ENCODE measurements around the gene NME4.
"Not testable (repeated sequence)": the region's sequence is repeated elsewhere in the genome, so short reads cannot be mapped to it uniquely, and the experiment has no call there.

The NME4 gene

DNA sequence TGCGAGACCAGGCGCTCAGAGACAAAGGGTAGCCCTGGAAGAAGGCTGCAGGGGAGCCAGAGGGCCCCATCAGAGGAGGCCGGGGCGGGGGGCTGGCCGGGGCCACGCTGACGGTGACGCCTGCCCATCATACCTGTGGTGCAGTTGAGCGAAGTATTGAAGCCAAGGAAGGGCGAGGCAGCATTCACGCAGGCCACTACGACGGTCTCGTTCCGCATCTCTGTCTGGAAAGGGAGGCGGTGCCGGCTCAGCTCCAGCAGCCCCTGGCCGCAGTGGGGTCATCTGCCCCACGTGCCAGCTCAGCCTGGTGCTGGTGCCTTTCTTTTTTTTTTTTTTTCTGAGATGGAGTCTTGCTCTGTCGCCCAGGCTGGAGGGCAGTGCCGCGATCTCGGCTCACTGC is 21.8 kb upstream of the NME4 start:
- Histone ChIP-seq H3K27ac (no peak overlapping the region), H3K4me3 (no peak overlapping the region)

- H3K27ac ChIP-seq = no peak overlapping the region
Measured at GRCh38 chr16:375927-376816, 20.8 kb upstream of the NME4 start.

DNA sequence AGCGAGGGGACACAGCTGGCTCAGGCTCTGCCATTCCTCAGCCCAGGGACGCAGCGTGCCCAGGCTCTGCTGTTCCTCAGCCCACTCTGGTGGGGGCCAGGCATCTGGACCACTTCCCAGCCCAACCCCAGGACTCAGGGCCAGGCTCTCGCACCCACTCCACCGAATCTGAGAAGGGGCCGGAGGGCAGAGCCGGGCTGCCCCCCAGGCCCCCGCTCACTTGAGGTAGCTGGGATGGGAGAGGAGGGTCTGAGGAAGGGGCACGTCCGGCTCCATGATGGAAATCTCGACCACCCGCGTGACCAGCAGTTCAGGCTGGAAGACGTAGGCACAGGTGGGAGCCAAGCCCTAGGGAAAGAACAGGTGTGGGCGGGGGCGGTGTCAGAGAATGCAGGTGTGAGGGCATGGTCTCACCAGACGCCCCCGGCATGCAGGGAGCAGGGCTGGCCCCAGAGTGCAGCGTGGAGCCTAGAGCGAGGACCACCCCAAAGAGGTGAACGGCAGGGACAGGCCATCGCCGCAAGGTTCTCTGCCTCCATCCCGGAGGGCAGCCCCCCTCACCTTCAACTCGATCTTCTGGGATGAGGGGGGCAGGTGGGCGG is 20.1 kb upstream of the NME4 start:
- no peak overlapping the region for H3K27ac ChIP-seq
- H3K4me3 ChIP-seq = no peak overlapping the region

More at GRCh38 chr16:375927-376816, 20.8 kb upstream of the NME4 start:
- no peak overlapping the region for H3K4me3 ChIP-seq

- no peak overlapping the region for H3K27ac ChIP-seq
- H3K4me3 ChIP-seq = no peak overlapping the region
Measured at GRCh38 chr16:377419-377951, 19.5 kb upstream of the NME4 start.

DNA sequence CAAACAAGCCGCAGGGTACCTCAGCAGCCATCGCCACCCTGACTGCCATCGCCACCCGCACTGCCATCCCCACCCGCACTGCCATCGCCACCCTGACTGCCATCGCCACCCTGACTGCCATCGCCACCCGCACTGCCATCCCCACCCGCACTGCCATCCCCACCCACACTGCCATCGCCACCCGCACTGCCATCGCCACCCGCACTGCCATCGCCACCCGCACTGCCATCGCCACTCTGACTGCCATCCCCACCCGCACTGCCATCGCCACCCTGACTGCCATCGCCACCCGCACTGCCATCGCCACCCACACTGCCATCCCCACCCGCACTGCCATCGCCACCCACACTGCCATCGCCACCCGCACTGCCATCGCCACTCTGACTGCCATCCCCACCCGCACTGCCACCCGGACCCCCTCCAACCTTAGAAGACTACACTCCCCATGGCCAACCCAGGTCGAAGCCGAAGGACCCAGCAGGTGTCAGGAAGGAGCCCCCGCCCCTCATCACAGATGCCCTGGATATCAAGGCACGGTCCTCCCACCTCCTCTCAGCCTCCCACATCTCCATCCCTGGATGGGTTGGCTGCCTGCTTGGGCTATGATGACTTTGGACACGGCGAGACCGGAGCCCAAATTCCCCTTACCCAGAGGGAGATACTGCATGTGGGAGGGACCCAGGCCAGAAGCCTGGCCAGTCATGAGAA is 18.7 kb upstream of the NME4 start:
- H3K27ac ChIP-seq, H3K4me3 ChIP-seq: not testable (repeated sequence)

GRCh38 chr16:378821-379182 is 18.2 kb upstream of the NME4 start:
- Histone ChIP-seq H3K4me3 (no peak overlapping the region), H3K27ac (no peak overlapping the region)

DNA sequence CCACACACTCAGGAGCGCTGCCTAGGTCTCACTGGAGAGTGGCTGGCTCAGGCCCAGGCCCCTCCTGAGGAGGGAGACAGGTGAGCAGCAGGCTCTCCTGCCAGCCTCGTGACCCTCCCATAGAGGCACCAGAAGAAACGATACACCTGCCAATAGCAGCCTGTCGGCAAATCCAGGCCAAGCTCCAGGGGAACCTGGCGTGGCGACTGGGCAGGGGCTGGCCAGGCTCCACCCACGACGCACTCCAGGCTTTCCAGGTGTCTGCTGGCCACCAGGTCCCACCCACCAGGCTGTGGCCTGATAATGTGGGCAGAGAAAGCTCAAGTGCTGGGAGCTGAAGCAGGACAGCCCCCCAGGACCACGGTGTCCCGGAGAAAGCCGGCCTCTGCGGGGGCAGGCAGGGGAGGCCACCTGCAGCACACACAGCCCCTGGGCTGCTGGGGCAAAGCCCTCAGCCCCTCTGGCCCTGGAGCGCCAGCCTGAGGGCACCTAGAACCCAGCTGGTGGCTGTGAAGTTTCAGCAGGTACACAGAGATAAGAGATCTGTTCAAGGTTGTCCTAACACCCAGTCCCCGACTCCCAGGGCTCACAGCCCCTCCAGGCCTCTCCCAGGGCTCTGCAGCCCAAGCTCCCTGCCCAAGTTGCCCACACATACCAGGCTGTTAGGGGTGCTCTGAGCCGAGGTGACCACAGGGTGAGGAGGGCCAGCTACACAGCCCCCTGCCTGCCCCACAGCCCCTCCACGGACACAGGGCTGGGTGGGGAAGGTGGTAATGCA is 17.6 kb upstream of the NME4 start:
- no peak overlapping the region for H3K4me3 ChIP-seq
- peak overlapping the region in 4 of 21 experiments; percentile 12 to 44 (median 18) for H3K27ac ChIP-seq

GRCh38 chr16:379961-380761 is 16.8 kb upstream of the NME4 start:
- peak overlapping the region in 9 of 21 experiments; percentile 12 to 91 (median 85) for H3K27ac ChIP-seq
- peak overlapping the region in 4 of 7 experiments; percentile 64 to 90 (median 82) for H3K4me3 ChIP-seq

- Histone ChIP-seq H3K4me3 (peak overlapping the region; percentile 51 to 90 (median 73)), H3K27ac (peak overlapping the region in 17 of 21 experiments; percentile 60 to 91 (median 77))
Measured at GRCh38 chr16:380762-381011, 16.3 kb upstream of the NME4 start.

DNA sequence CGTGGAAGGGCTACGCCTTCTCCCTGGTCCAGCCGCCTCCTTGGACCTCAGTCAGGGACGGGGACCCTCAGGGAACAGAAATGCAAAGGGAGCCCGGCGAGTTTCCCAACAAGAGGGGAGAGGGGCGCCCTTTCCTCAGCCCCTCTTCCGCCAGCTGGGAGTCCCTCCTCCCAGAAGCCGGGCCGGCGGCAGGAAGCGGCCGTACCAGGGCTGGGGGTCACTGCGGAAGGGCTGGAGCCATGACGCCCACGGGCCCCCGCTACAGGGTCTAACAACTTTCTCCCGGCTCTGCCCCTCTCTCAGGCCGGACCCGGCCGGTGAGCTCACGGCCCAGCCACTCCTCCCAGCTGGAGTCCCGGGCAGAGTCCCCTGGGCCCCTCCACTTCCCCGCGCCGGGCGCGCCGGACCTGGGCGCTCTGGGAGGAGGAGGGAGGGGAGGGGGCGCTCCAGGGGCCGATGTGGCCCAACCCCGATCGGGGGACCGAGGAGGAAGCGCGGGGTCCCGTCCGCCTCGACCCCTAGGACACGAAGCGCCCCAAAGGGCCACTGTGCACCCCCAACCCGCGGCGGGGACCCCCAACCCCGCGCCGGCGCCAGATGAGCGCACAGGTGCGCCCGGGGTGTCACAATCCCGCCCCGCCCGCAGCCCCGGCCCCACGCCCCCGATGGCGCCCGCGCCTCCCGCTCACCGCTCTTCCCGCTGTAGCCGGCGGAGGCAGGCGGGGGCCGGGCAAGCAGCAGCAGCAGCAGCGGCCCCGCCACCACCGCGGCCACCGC is 15.8 kb upstream of the NME4 start:
- peak overlapping the region in 20 of 21 experiments; percentile 12 to 91 (median 76) for H3K27ac ChIP-seq
- peak overlapping the region; percentile 51 to 90 (median 73) for H3K4me3 ChIP-seq

- peak within 1 kb of the TSS in 20 of 21 experiments; percentile 47 to 93 (median 84) for H3K27ac ChIP-seq
- H3K4me3 ChIP-seq = peak within 1 kb of the TSS; percentile 59 to 93 (median 84)
Measured at GRCh38 chr16:381789-382717, 14.9 kb upstream of the NME4 start, which contains the start of gene PGAP6. TSS of gene PGAP6 (minus strand) at chr16:381978. CDS start at chr16:381821, 157 bp downstream.

DNA sequence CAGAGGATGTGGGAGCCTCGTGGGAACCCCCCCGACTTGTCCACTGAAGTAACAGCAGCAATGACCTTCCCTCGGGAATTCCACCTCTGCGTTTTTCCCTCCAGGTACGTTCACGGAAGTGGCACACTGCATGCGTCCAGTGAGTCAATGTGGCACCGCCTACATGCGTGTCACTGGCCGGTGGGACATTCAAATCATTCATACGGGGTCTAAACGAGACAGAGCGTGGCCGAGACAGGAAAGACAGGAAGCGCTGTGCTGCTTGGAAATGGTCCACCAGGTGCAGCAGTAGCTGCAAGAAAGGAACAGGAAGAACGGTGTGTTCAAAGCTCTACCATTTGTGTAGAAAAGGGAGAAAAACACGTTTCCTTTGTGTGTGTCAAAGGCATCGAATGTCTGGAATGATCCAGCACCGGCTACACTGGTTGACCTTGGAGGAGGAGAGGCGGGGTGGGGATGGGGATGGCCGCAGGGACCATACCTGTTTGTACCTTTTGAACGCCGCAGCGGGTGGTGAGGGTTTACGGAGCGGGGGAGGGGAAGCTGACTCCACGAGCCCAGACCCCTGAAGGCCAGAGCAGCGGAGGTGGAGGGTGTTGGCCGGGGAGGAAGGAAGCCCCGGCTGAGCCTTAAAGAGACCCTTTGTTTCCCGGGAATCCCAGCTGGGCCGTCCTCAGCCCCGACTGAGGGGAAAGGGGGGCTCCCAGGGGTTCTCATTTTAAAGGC is 13.5 kb upstream of the NME4 start:
- peak overlapping the region; percentile 8 to 93 (median 84) for H3K4me3 ChIP-seq
- peak overlapping the region in 15 of 21 experiments; percentile 0 to 93 (median 41) for H3K27ac ChIP-seq

DNA sequence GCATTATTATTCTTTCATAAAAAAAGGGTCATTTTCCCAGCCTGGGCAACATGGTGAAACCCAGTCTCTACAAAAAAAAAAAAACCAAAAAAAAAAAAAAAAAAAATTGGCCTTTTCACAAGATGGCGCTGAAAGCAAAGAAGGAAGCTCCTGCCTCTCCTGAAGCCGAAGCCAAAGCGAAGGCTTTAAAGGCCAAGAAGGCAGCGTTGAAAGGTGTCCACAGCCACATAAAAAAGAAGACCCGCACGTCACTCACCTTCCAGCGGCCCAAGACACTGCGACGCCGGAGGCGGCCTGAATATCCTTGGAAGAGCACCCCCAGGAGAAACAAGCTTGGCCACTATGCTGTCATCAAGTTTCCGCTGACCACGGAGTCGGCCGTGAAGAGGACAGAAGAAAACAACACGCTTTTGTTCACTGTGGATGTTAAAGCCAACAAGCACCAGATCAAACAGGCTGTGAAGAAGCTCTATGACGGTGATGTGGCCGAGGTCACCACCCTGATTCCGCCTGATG is 10.3 kb upstream of the NME4 start:
- Histone ChIP-seq H3K4me3 (no peak overlapping the region), H3K27ac (no peak overlapping the region)

DNA sequence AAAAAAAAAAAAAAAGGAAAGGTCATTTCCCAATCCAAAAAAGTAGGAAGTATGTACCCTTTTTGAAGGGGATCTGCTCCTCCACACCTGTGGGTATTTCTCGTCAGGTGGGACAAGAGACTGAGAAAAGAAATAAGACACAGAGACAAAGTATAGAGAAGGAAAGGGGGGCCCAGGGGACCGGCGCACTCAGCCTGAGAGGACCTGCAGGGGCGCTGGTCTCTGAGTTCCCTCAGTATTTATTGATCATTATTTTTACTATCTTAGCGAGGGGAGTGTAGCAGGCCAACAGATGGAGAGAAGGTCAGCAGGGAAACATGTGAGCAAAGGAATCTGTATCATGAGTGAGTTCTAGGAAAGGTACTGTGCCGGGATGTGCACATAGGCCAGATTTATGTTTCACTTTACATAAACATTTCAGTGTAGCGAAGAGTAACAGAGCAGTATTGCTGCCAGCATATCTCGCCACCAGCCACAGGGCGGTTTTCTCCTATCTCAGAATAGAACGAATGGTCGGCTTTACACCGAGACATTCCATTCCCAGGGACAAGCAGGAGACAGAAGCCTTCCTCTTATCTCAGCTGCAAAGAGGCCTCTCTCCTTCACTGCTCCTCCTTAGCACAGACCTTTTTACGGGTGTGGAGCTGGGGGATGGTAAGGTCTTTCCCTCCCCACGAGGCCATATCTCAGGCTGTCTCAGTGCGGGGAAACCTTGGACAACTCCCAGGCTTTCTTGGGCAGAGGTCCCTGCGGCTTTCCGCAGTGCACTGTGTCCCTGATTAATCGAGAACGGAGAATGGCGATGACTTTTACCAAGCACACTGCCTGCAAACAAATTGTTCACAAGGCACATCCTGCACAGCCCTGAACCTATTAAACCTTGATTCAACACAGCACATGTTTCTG is 9.0 kb upstream of the NME4 start:
- not testable (repeated sequence) for H3K27ac ChIP-seq, H3K4me3 ChIP-seq

- Histone ChIP-seq H3K4me3 (no peak overlapping the region), H3K27ac (no peak overlapping the region)
Measured at GRCh38 chr16:389352-389751, 7.6 kb upstream of the NME4 start.

Measured in skin epidermis (tissue), 12 donors.